GM23338 (cell line): ENCODE measurements around the gene ACAP1. TPM values are rescaled to one million over a fixed set of nuclear protein-coding genes. Genes with fewer than 3 reads are reported as not detected.

Experiments used
- ATAC-seq: fragments of 200-7000 bp; cut with Tn5 transposase; 3 replicates; pipeline ENCODE4 v1.9.1; 2020
- DNase-seq: peaks from one replicate; pipeline ENCODE4 v3.0.0-alpha.2; 2015; ENCODE audit warnings: low spot score
- H2AFZ ChIP-seq: fragments of 200-600 bp; sonication (generic); 2 replicates; pipeline ENCODE4 v1.8.0; 2016; ENCODE audit warnings: antibody characterized with exemption, mild to moderate bottlenecking, moderate library complexity
- H3F3A ChIP-seq: fragments of 200-600 bp; sonication (generic); replicated peaks from 2 replicates; pipeline ENCODE4 v1.8.0; 2017; ENCODE audit warnings: antibody characterized with exemption, mixed run types, low read depth
- H3K27ac ChIP-seq: fragments of 200-600 bp; sonication (generic); 2 replicates; pipeline ENCODE4 v1.6.1; 2016; ENCODE audit warnings: low read depth
- H3K27me3 ChIP-seq: fragments of 200-600 bp; sonication (generic); 2 replicates; pipeline ENCODE4 v1.8.0; 2016; ENCODE audit warnings: mild to moderate bottlenecking, mixed run types, moderate library complexity; ENCODE audit not compliant: insufficient read depth
- H3K36me3 ChIP-seq: fragments of 200-600 bp; sonication (generic); 2 replicates; pipeline ENCODE4 v1.8.0; 2016; ENCODE audit warnings: mild to moderate bottlenecking; ENCODE audit not compliant: insufficient read depth
- H3K4me1 ChIP-seq: fragments of 200-600 bp; sonication (generic); 2 replicates; pipeline ENCODE4 v1.8.0; 2016; ENCODE audit warnings: mild to moderate bottlenecking, moderate library complexity; ENCODE audit not compliant: insufficient read depth
- H3K4me2 ChIP-seq: fragments of 200-600 bp; sonication (generic); 2 replicates; pipeline ENCODE4 v1.7.1; 2017; ENCODE audit warnings: mixed run types
- H3K4me3 ChIP-seq: fragments of 200-600 bp; sonication (generic); 2 replicates; pipeline ENCODE4 v1.6.1; 2016; ENCODE audit warnings: mixed run types
- H3K79me2 ChIP-seq: fragments of 200-600 bp; sonication (generic); replicated peaks from 2 replicates; pipeline ENCODE4 v1.8.0; 2017; ENCODE audit warnings: mild to moderate bottlenecking; ENCODE audit not compliant: insufficient read depth
- H3K9me2 ChIP-seq: fragments of 200-600 bp; sonication (generic); 2 replicates; pipeline ENCODE4 v1.8.0; 2017; ENCODE audit not compliant: insufficient read depth
- H4K20me1 ChIP-seq: fragments of 200-600 bp; sonication (generic); replicated peaks from 2 replicates; pipeline ENCODE4 v1.8.0; 2017; ENCODE audit warnings: mild to moderate bottlenecking; ENCODE audit not compliant: insufficient read depth
- H3K27ac Mint-ChIP-seq: 2 replicates; pipeline ENCODE4 v1.8.0; 2020; ENCODE audit warnings: inconsistent platforms, mild to moderate bottlenecking, moderate library complexity, mixed read lengths
- H3K27me3 Mint-ChIP-seq: 3 replicates; pipeline ENCODE4 v1.8.0; 2022; ENCODE audit warnings: low read depth, mild to moderate bottlenecking, moderate library complexity, mixed read lengths, inconsistent platforms; ENCODE audit not compliant: insufficient read depth, poor library complexity
- H3K36me3 Mint-ChIP-seq: 3 replicates; pipeline ENCODE4 v1.8.0; 2021; ENCODE audit warnings: low read depth, mild to moderate bottlenecking, inconsistent platforms, moderate library complexity, mixed read lengths
- H3K4me1 Mint-ChIP-seq: 3 replicates; pipeline ENCODE4 v1.8.0; 2020; ENCODE audit warnings: mild to moderate bottlenecking, inconsistent platforms, mixed read lengths
- H3K4me3 Mint-ChIP-seq: 3 replicates; pipeline ENCODE4 v1.8.0; 2021; ENCODE audit warnings: moderate library complexity, mild to moderate bottlenecking, inconsistent platforms, mixed read lengths
- H3K9me3 Mint-ChIP-seq: 3 replicates; pipeline ENCODE4 v1.8.0; 2020; ENCODE audit warnings: moderate library complexity, mild to moderate bottlenecking, inconsistent platforms, mixed read lengths
- EZH2 ChIP-seq: fragments of 200-600 bp; sonication (generic); IDR thresholded peaks from one replicate; pipeline ENCODE4 v1.8.0; 2017; ENCODE audit warnings: antibody characterized with exemption, mild to moderate bottlenecking, low read depth; ENCODE audit not compliant: unreplicated experiment
- NANOG ChIP-seq: IDR thresholded peaks from 2 replicates; pipeline ENCODE4 v1.6.1; 2016; ENCODE audit warnings: antibody characterized with exemption, borderline replicate concordance
- ZNF114 ChIP-seq: fragments of 250-450 bp; sonication (Bioruptor Pico); IDR thresholded peaks from 2 replicates; pipeline ENCODE4 v1.5.0; 2020; ENCODE audit warnings: mild to moderate bottlenecking, moderate library complexity
- polyA plus RNA-seq: library from polyadenylated mRNA; unstranded; fragments of >200 nt; fragmentation: Nextera tagmentation; extraction: Ambion mirVana; gene quantifications from 2 replicates; pipeline ENCODE4 v1.2.1, GENCODE V29; 2016
- total RNA-seq: library from RNA; depleted of rRNA; stranded (reverse); fragments of >200 nt; shearing (Covaris generic); gene quantifications from 2 replicates; pipeline ENCODE4 v1.2.3, GENCODE V29; 2014
- TF ChIP-seq, protein P1 (sequence below): fragments of 250-450 bp; sonication (Bioruptor Pico); IDR thresholded peaks from 2 replicates; pipeline ENCODE4 v1.5.0; 2020; ENCODE audit warnings: mild to moderate bottlenecking, moderate library complexity
- TF ChIP-seq, protein P2 (sequence below), 2 experiments: fragments of 200-600 bp in 1 of 2; sonication (generic) in 1 of 2; conservative IDR thresholded peaks; 2 replicates each; pipeline versions ENCODE4 v1.5.1 to v1.6.1; 2016 to 2017; ENCODE audit warnings: antibody characterized with exemption in 2 of 2, low read depth in 2 of 2, mild to moderate bottlenecking in 2 of 2, moderate library complexity in 1 of 2
- TF ChIP-seq, protein P3 (sequence below): IDR thresholded peaks from 2 replicates; pipeline ENCODE4 v1.6.1; 2016; ENCODE audit warnings: antibody characterized with exemption
- TF ChIP-seq, protein P4 (sequence below): IDR thresholded peaks from one replicate; pipeline ENCODE4 v1.6.1; 2018; ENCODE audit warnings: antibody characterized with exemption; ENCODE audit not compliant: unreplicated experiment

ACAP1 gene
- total and polyA plus RNA-seq, 2 experiments from 2014 or later, result 30.7 to 40.1 TPM

DNA sequence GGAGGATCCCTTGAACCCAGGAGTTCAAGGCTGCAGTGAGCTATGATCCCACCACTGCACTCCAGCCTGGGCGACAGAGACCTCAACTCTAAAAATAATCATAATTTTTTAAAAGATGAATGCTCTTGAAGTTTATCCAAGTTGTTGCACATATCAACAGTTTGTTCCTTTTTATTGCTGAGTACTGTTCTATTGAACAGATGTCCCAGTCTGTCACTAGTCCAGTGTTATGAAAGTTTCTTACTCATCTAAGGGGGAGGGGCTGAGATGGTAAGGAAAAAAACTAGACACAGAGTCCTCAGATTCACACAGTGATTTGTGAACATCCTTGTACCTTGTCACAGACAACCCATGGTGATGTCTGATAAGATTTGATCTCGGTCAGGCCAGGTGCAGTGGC, 3.9 kb downstream of the ACAP1 start (continued):
- TF ChIP-seq, protein P1, sequence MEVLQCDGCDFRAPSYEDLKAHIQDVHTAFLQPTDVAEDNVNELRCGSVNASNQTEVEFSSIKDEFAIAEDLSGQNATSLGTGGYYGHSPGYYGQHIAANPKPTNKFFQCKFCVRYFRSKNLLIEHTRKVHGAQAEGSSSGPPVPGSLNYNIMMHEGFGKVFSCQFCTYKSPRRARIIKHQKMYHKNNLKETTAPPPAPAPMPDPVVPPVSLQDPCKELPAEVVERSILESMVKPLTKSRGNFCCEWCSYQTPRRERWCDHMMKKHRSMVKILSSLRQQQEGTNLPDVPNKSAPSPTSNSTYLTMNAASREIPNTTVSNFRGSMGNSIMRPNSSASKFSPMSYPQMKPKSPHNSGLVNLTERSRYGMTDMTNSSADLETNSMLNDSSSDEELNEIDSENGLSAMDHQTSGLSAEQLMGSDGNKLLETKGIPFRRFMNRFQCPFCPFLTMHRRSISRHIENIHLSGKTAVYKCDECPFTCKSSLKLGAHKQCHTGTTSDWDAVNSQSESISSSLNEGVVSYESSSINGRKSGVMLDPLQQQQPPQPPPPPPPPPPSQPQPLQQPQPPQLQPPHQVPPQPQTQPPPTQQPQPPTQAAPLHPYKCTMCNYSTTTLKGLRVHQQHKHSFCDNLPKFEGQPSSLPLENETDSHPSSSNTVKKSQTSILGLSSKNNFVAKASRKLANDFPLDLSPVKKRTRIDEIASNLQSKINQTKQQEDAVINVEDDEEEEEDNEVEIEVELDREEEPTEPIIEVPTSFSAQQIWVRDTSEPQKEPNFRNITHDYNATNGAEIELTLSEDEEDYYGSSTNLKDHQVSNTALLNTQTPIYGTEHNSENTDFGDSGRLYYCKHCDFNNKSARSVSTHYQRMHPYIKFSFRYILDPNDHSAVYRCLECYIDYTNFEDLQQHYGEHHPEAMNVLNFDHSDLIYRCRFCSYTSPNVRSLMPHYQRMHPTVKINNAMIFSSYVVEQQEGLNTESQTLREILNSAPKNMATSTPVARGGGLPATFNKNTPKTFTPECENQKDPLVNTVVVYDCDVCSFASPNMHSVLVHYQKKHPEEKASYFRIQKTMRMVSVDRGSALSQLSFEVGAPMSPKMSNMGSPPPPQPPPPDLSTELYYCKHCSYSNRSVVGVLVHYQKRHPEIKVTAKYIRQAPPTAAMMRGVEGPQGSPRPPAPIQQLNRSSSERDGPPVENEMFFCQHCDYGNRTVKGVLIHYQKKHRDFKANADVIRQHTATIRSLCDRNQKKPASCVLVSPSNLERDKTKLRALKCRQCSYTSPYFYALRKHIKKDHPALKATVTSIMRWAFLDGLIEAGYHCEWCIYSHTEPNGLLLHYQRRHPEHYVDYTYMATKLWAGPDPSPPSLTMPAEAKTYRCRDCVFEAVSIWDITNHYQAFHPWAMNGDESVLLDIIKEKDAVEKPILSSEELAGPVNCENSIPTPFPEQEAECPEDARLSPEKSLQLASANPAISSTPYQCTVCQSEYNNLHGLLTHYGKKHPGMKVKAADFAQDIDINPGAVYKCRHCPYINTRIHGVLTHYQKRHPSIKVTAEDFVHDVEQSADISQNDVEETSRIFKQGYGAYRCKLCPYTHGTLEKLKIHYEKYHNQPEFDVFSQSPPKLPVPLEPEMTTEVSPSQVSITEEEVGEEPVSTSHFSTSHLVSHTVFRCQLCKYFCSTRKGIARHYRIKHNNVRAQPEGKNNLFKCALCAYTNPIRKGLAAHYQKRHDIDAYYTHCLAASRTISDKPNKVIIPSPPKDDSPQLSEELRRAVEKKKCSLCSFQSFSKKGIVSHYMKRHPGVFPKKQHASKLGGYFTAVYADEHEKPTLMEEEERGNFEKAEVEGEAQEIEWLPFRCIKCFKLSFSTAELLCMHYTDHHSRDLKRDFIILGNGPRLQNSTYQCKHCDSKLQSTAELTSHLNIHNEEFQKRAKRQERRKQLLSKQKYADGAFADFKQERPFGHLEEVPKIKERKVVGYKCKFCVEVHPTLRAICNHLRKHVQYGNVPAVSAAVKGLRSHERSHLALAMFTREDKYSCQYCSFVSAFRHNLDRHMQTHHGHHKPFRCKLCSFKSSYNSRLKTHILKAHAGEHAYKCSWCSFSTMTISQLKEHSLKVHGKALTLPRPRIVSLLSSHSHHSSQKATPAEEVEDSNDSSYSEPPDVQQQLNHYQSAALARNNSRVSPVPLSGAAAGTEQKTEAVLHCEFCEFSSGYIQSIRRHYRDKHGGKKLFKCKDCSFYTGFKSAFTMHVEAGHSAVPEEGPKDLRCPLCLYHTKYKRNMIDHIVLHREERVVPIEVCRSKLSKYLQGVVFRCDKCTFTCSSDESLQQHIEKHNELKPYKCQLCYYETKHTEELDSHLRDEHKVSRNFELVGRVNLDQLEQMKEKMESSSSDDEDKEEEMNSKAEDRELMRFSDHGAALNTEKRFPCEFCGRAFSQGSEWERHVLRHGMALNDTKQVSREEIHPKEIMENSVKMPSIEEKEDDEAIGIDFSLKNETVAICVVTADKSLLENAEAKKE (CRISPR knock-in tag), result no peak
- TF ChIP-seq ZNF114 (CRISPR knock-in tag) (no peak), EZH2 (no peak)
- TF ChIP-seq, protein P2, sequence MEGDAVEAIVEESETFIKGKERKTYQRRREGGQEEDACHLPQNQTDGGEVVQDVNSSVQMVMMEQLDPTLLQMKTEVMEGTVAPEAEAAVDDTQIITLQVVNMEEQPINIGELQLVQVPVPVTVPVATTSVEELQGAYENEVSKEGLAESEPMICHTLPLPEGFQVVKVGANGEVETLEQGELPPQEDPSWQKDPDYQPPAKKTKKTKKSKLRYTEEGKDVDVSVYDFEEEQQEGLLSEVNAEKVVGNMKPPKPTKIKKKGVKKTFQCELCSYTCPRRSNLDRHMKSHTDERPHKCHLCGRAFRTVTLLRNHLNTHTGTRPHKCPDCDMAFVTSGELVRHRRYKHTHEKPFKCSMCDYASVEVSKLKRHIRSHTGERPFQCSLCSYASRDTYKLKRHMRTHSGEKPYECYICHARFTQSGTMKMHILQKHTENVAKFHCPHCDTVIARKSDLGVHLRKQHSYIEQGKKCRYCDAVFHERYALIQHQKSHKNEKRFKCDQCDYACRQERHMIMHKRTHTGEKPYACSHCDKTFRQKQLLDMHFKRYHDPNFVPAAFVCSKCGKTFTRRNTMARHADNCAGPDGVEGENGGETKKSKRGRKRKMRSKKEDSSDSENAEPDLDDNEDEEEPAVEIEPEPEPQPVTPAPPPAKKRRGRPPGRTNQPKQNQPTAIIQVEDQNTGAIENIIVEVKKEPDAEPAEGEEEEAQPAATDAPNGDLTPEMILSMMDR (conservative IDR thresholded peaks at IDR 0.05; ENCODE audit: low read depth in 2 of 2), result no peak

DNA sequence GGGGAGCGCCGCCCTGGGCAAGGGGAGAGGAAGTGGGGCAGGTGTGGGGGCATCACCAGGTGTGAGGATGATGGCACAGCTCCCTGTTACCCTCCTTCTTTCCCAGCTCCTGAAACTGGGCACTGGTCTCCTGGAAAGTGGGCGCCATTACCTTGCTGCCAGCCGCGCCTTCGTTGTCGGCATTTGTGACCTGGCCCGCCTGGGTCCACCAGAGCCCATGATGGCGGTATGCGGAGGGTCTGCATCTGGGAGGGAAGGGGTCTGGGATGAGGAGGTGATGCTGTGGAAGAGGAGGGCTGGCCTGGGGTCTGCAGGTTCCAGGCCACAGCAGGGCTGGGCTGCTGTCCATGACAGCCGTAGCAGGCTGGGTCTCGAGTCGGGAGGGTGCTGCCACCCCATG, 5.5 kb downstream of the ACAP1 start:
- Histone ChIP-seq H3K9me2 (no peaks in the 10 kb centered on the region), H3K27ac (no peak overlapping the region), H3K4me3 (no peak overlapping the region), H3K27me3 (no peaks in the 10 kb centered on the region), H3K79me2 (no peaks in the 10 kb centered on the region), H3K4me2 (no peak overlapping the region), H4K20me1 (0 out of 2 replicates have a peak, but pooled peaks cover 3% of the 10 kb centered on the region), H3K36me3 (no peaks in the 10 kb centered on the region; the same call in 1 of the 2 replicates), H3F3A (peaks cover 15% of the 10 kb centered on the region), H3K4me1 (peaks cover 9% of the 10 kb centered on the region), H2AFZ (no peak overlapping the region)
- peaks cover 9% of the 10 kb centered on the region for H3K36me3 Mint-ChIP-seq
- no peak overlapping the region for H3K27ac Mint-ChIP-seq
- H3K4me1 Mint-ChIP-seq, result peaks cover 10% of the 10 kb centered on the region
- H3K27me3 Mint-ChIP-seq, result peaks cover 8% of the 10 kb centered on the region
- H3K9me3 Mint-ChIP-seq, result no peaks in the 10 kb centered on the region
- no peak overlapping the region for H3K4me3 Mint-ChIP-seq
- DNase-seq (no peak), ATAC-seq (no peak)
- TF ChIP-seq, protein P3, sequence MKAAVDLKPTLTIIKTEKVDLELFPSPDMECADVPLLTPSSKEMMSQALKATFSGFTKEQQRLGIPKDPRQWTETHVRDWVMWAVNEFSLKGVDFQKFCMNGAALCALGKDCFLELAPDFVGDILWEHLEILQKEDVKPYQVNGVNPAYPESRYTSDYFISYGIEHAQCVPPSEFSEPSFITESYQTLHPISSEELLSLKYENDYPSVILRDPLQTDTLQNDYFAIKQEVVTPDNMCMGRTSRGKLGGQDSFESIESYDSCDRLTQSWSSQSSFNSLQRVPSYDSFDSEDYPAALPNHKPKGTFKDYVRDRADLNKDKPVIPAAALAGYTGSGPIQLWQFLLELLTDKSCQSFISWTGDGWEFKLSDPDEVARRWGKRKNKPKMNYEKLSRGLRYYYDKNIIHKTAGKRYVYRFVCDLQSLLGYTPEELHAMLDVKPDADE, result no peak
- no peak for TF ChIP-seq NANOG
- TF ChIP-seq, protein P4, sequence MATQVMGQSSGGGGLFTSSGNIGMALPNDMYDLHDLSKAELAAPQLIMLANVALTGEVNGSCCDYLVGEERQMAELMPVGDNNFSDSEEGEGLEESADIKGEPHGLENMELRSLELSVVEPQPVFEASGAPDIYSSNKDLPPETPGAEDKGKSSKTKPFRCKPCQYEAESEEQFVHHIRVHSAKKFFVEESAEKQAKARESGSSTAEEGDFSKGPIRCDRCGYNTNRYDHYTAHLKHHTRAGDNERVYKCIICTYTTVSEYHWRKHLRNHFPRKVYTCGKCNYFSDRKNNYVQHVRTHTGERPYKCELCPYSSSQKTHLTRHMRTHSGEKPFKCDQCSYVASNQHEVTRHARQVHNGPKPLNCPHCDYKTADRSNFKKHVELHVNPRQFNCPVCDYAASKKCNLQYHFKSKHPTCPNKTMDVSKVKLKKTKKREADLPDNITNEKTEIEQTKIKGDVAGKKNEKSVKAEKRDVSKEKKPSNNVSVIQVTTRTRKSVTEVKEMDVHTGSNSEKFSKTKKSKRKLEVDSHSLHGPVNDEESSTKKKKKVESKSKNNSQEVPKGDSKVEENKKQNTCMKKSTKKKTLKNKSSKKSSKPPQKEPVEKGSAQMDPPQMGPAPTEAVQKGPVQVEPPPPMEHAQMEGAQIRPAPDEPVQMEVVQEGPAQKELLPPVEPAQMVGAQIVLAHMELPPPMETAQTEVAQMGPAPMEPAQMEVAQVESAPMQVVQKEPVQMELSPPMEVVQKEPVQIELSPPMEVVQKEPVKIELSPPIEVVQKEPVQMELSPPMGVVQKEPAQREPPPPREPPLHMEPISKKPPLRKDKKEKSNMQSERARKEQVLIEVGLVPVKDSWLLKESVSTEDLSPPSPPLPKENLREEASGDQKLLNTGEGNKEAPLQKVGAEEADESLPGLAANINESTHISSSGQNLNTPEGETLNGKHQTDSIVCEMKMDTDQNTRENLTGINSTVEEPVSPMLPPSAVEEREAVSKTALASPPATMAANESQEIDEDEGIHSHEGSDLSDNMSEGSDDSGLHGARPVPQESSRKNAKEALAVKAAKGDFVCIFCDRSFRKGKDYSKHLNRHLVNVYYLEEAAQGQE, result no peak
